Adrenal gland (tissue), 12 donors: ENCODE measurements around the gene PHC2. TPM values are rescaled to one million over a fixed set of nuclear protein-coding genes. Genes with fewer than 3 reads are reported as not detected.

ENCODE experiments used
- DNase-seq, 7 donors: peaks; one replicate each; pipeline ENCODE4 v3.0.0-alpha.2; 2019 to 2020
- H3K27ac ChIP-seq, 5 donors: fragments of 200-600 bp; sonication (generic) in 4 of 5; 1 replicate in 3 of 5; 2 replicates in 2 of 5; pipeline versions ENCODE4 v1.5.1 to v1.8.0; 2016 to 2020; ENCODE audit warnings: mild to moderate bottlenecking in 1 of 5
- H3K27me3 ChIP-seq: fragments of 200-600 bp; 2 replicates; pipeline ENCODE4 v1.8.0; 2021
- H3K36me3 ChIP-seq, 2 donors: fragments of 200-600 bp; replicated peaks in 1 of 2; 1 replicate in 1 of 2; 2 replicates in 1 of 2; pipeline versions ENCODE4 v1.5.1 to v1.8.0; 2018 to 2022
- H3K4me1 ChIP-seq, 2 donors: fragments of 200-600 bp; replicated peaks in 1 of 2; 1 replicate in 1 of 2; 2 replicates in 1 of 2; pipeline versions ENCODE4 v1.5.1 to v1.8.0; 2018 to 2021
- H3K4me3 ChIP-seq, 4 donors: fragments of 200-600 bp; sonication (generic) in 3 of 4; one replicate each; pipeline ENCODE4 v1.5.1; 2016 to 2018
- H3K9me3 ChIP-seq, 3 donors: fragments of 200-600 bp; sonication (generic) in 1 of 3; replicated peaks in 1 of 3; 1 replicate in 2 of 3; 2 replicates in 1 of 3; pipeline versions ENCODE4 v1.5.1 to v1.8.0; 2016 to 2021
- POLR2A ChIP-seq, 2 donors: fragments of 450-650 bp; IDR thresholded peaks; one replicate each; pipeline ENCODE4 v1.6.1; 2017; ENCODE audit warnings: antibody characterized with exemption in 2 of 2, mild to moderate bottlenecking in 2 of 2, moderate library complexity in 1 of 2
- WGBS, 4 donors: extraction: QIAGEN DNeasy Blood & Tissue Kit in 2 of 4; methylation state at CpG; one replicate each; pipeline versions ENCODE4 v1.1.5 to v1.1.7; 2013 to 2017; 5-methylcytosine and 5-hydroxymethylcytosine counted together
- intact Hi-C, 2 donors: fragments of 100-400 bp; cut with DNase I; formaldehyde crosslinking; loops; one replicate each; pipeline versions ENCODE4 v1.14.1 to v1.15.0; 2022 to 2023
- polyA plus RNA-seq, 3 donors: library from polyadenylated mRNA; stranded (reverse); fragments of 200-250 nt in 2 of 3; fragments of 350-450 nt in 1 of 3; fragmentation: Illumina TruSeq in 1 of 3; extraction: RNeasy Lipid Tissue Mini Kit (QIAGEN cat#74804) in 1 of 3; gene quantifications; one replicate each; pipeline ENCODE4 v1.2.3, GENCODE V29; 2013 to 2014
- total RNA-seq, 9 donors: library from RNA; depleted of rRNA in 4 of 9; stranded (reverse); fragments of >200 nt in 4 of 9; fragments of 120-200 nt in 1 of 9; fragmentation: NEBNext Ultra II Directional in 1 of 9; extraction: Animal tissue kit (Norgen Biotek cat#: 25700) in 1 of 9; gene quantifications; one replicate each; pipeline versions ENCODE4 v1.1.0 to v1.2.4, GENCODE V29; 2013 to 2023
- TF ChIP-seq, protein P1 (sequence below), 6 experiments: fragments of 450-650 bp in 4 of 6; fragments of 200-600 bp in 2 of 6; sonication (generic) in 1 of 6; IDR thresholded peaks; 1 replicate in 5 of 6; 2 replicates in 1 of 6; pipeline versions ENCODE4 v1.5.1 to v1.8.0; 2016 to 2021; ENCODE audit warnings: antibody characterized with exemption in 6 of 6, mild to moderate bottlenecking in 2 of 6, moderate library complexity in 1 of 6
- donor health status: healthy with polysubstance abuse.
- donor health status: Bipolar disorder and iron deficiency.
- donor health status: DM: yes; HTN: yes; CAD: no.
- donor health status: DM: no; HTN: no; CAD: no.
- donor health status: DM: no; HTN: no; CAD: no.
- donor health status: DM: yes; HTN: yes; CAD: no.

PHC2 gene
- total and polyA plus RNA-seq, 12 donors: 24.9 to 164 (median 112) TPM

DNA sequence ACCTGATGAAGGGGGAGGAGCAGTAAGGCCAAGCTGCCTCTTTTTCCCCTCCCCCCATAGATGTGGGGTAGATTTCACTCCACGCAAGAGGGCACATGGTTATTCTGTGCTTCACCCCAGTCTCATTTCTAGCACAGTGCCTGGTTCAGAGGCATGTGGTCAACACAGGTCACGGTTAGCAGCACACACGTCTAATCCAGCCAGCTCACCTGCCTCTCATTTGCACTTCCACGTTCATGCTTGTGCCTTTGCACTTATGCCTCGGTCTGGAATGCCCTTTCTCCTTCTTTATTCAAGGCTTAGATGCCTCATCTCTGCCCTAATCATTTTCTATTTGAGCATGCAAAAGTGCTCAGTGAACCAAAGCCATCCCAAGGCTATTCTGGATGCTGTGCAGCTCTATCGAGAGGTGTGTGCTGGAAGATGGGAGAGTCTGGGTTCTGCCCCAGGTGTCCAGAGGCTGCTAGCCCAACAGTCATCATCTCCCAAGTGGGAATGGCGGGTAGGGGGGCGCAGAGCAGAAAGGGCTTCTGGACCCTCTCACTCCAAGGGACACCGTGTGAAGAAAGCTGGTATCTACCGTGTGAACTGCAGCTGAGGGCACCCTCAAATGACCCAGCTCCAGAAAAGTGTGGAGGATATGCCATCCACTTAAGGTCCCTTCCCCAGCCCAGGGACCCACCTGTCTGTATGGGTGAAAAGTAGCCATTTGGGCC is 107.9 kb downstream of the PHC2 start:
- H3K4me1 ChIP-seq: peaks cover 10 to 23% of the 10 kb centered on the region in 2 donors
- no peak overlapping the region for H3K27ac ChIP-seq
- H3K27me3 ChIP-seq: no peaks in the 10 kb centered on the region
- 66 to 85% (median 81%) methylated on average over 10 of the region's 10 CpGs for WGBS, 4 donors
- DNase-seq: no peak
- H3K9me3 ChIP-seq: no peaks in the 10 kb centered on the region
- H3K36me3 ChIP-seq: peaks cover 0 to 59% of the 10 kb centered on the region in 2 donors
- H3K4me3 ChIP-seq: no peak overlapping the region
- intact Hi-C loops: no loop called here
- TF ChIP-seq, protein P1, sequence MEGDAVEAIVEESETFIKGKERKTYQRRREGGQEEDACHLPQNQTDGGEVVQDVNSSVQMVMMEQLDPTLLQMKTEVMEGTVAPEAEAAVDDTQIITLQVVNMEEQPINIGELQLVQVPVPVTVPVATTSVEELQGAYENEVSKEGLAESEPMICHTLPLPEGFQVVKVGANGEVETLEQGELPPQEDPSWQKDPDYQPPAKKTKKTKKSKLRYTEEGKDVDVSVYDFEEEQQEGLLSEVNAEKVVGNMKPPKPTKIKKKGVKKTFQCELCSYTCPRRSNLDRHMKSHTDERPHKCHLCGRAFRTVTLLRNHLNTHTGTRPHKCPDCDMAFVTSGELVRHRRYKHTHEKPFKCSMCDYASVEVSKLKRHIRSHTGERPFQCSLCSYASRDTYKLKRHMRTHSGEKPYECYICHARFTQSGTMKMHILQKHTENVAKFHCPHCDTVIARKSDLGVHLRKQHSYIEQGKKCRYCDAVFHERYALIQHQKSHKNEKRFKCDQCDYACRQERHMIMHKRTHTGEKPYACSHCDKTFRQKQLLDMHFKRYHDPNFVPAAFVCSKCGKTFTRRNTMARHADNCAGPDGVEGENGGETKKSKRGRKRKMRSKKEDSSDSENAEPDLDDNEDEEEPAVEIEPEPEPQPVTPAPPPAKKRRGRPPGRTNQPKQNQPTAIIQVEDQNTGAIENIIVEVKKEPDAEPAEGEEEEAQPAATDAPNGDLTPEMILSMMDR (IDR thresholded peaks at IDR 0.05): no peak
- no peak for TF ChIP-seq POLR2A (IDR thresholded peaks at IDR 0.05)

DNA sequence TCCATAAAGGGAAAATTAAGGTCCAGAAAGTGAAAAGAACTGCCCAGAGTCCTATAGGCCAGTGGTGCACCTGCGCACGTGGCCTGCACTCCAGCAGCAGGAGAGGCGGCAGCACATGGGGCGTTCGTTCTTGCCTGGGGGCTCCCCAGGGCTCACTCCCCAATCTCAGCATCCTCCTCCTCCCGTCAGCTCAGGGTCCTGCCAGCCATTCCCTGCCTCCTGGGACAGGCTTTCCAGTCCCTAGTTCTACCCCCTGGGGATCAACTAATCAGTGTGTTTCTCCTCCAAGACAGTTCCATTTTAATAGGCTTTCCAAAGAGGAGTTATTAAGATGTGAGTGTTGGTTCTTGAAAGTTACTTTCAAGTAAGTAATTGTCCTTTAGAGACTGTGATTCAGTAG is 108.8 kb downstream of the PHC2 start:
- no peaks in the 10 kb centered on the region for H3K27me3 ChIP-seq
- no peaks in the 10 kb centered on the region for H3K9me3 ChIP-seq
- H3K4me3 ChIP-seq: no peak overlapping the region
- no peak overlapping the region for H3K27ac ChIP-seq
- 86 to 93% (median 88%) methylated on average over 6 of the region's 6 CpGs for WGBS, 4 donors
- no peak for DNase-seq
- intact Hi-C loops: no loop called here
- H3K36me3 ChIP-seq: peaks cover 0 to 50% of the 10 kb centered on the region in 2 donors
- peaks cover 1 to 14% of the 10 kb centered on the region in 2 donors for H3K4me1 ChIP-seq
- TF ChIP-seq, protein P1 (IDR thresholded peaks at IDR 0.05): no peak
- TF ChIP-seq POLR2A (IDR thresholded peaks at IDR 0.05): no peak

DNA sequence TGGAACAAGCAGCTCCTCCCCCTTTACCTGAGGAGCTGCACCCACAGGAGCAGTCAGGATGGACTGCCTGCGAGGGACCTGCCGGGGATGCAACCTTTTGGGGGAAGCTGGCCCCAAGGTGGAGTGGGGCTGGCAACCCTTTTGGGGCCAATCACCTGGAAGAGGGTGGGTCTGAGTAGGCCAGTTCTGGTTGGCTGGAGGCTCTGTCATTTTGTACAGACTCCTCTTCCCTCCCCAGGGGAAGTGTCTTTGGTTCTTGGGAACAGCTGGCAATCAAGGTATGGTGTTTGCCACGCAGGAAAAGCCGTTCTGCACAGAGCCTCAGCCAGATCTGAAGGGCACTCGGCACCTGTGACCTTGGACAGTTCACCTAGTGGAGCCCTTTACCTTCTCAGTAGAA is 109.7 kb downstream of the PHC2 start:
- no peak for DNase-seq
- Histone ChIP-seq H3K27me3 (no peaks in the 10 kb centered on the region), H3K36me3 (peaks cover 0 to 41% of the 10 kb centered on the region in 2 donors), H3K9me3 (no peaks in the 10 kb centered on the region), H3K4me1 (peaks cover 0 to 8% of the 10 kb centered on the region in 2 donors), H3K4me3 (no peak overlapping the region), H3K27ac (peak overlapping the region in 1 of 5 donors; percentile 5)
- 52 to 100% (median 74%) methylated on average over 2 to 5 of the region's 5 CpGs for WGBS, 4 donors
- TF ChIP-seq, protein P1 (IDR thresholded peaks at IDR 0.05): no peak
- no peak for TF ChIP-seq POLR2A (IDR thresholded peaks at IDR 0.05)
- intact Hi-C loops: no loop called here

DNA sequence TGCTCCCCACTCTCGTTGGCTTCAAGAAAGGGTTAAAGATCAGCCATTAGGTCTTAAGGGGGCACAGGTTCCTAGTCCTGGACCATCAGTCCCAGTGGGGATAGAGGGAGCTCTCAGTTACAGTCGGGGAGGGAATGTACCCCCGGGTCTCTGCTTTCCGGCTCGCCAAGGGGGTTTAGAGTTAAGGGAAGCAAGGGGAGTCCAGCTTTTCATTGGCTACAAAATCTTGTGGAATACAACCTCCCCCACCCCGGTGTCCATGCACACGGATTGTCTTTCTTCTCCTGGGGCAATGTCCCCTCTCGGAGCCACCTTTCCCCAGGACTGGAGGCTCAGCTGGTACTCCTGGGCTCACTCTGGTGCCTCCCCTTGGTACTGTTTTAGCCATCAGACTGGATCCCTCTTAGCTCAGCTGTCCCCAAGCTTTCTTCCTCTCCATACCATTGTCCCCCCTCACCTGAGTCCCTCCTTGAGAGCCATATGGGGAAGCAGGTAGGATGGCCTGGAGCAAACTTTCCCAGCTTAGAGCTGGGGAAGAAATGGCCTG is 110.2 kb downstream of the PHC2 start, which contains the start of gene A3GALT2:
Gene A3GALT2, minus strand, starts transcription at position 480 of the 547 bp plus-strand sequence. Its CDS starts 0 bp downstream, at position 480.
- intact Hi-C loops: no loop called here
- Histone ChIP-seq H3K4me1 (peaks cover 0 to 3% of the 10 kb centered on the region in 2 donors), H3K27ac (peak within 1 kb of the TSS in 1 of 5 donors; percentile 5), H3K36me3 (peaks cover 0 to 36% of the 10 kb centered on the region in 2 donors), H3K9me3 (no peaks in the 10 kb centered on the region), H3K4me3 (no peak within 1 kb of the TSS), H3K27me3 (no peaks in the 10 kb centered on the region)
- TF ChIP-seq, protein P1 (IDR thresholded peaks at IDR 0.05): no peak
- no peak for TF ChIP-seq POLR2A (IDR thresholded peaks at IDR 0.05)
- 70 to 81% (median 74%) methylated on average over 8 of the region's 8 CpGs for WGBS, 4 donors
- no peak for DNase-seq
